Measurements from ENCODE around the gene CRTC1. TPM values are rescaled to one million over a fixed set of nuclear protein-coding genes. Genes with fewer than 3 reads are reported as not detected.

Gene CRTC1
- polyA plus RNA-seq, 6 donors from 2014 or later: 1.4 to 2.4 (median 1.4) TPM; not detected in 1

DNA sequence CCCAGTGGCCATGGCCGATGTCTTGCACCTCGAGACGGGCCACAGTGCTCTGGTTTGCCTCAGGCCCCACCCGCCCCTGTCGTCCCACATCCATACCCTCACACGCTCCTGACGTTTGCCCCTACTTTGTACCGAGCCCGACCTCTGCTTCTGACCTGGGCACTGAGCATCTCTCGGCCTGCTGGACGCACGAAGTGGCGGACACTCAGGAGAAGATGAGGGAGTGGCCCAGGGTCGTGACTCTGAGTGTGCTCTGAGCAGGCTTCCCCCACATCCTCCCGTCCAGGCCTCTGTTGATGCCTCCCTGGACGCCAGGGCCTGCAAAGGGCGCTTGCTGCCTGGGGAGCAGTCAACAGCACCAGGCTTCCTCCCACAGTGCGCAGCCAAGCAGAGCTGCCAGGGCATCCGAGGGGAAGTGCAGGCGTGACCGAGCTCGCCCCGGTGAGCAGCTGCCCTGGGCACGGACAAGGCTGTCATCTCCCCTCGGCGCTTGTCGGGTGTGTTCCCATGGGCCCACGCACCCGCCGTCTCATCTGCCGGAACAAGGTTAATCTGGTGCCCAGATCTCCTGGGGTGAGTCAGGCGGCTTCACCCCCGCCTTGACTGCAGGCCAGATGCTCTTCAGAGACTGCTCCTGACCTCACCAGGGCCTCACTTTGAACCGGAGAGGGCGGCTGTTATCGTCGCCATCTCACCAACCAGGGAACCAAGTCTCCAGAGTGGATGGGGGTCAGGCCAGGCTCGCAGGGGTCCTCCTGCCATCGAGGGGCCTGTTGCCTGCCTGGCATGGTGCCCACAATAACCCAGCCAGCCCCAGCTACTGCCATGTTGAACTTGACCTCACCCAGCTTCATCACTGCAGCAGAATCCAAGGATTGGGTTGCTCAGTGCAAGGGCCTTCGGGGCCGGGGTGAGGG lies 80.5 kb downstream of the CRTC1 start:
- H3K4me3 Mint-ChIP-seq: peak overlapping the region in 1 of 8 donors; percentile 20
- H3K9me3 Mint-ChIP-seq: no peaks in the 10 kb centered on the region
- no peaks in the 10 kb centered on the region for H3K36me3 Mint-ChIP-seq
- ATAC-seq (ENCODE audit: low read depth in 2 of 2) (peak; percentile 28 to 34), DNase-seq (no peak)
- H3K27me3 Mint-ChIP-seq: no peaks in the 10 kb centered on the region
- H3K4me1 Mint-ChIP-seq: peaks cover 0 to 5% (median 4%) of the 10 kb centered on the region in 3 donors
- H3K27ac Mint-ChIP-seq: peak overlapping the region in 1 of 6 donors; percentile 69

DNA sequence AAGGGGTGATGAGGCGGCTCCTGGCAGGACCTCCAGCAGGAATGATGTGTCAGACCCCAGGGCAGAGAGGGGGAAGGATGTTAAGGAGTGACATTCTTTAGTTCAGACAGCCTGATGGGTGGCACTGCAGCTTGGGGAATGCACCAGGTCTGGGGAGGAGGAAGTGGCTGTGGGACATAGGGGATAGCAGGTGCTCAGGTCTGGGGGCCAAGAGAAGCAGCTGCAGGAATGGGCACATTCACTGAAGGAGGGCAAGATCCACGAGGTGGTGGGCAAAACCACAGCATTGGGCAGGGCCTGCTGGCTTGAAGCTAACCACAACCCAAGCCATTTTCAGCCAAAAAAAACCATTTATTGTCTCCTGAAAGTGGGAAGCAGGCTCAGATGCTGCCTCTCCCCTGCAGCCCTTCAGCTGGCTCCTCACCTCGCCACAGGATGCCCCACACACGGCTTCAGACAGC lies 81.1 kb downstream of the CRTC1 start:
- Mint-ChIP-seq H3K27me3 (no peaks in the 10 kb centered on the region), H3K4me3 (no peak overlapping the region), H3K9me3 (no peaks in the 10 kb centered on the region), H3K4me1 (peaks cover 0 to 5% (median 4%) of the 10 kb centered on the region in 3 donors), H3K27ac (peak overlapping the region in 1 of 6 donors; percentile 69), H3K36me3 (no peaks in the 10 kb centered on the region)
- no peak for DNase-seq
- ATAC-seq (ENCODE audit: low read depth in 2 of 2): no peak

DNA sequence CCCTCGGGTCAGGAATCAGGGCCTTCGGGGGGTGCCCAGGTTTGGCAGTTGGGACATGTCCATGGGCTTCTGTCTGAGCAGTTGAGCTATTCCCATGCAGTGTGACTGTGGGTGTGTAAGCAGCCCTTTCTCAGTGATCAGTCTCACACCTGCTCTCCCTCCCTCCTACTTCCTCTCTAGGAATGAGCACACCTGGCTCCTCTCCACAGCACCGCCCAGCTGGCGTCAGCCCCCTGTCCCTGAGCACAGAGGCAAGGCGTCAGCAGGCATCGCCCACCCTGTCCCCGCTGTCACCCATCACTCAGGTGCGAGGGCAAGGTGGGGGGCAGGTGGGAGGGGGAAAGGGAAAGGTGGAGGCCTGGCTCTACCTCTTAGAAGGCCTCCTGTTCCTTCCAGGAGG lies 81.7 kb downstream of the CRTC1 start:
- Mint-ChIP-seq H3K36me3 (no peaks in the 10 kb centered on the region), H3K9me3 (no peaks in the 10 kb centered on the region), H3K27me3 (no peaks in the 10 kb centered on the region), H3K4me1 (peaks cover 0 to 5% (median 5%) of the 10 kb centered on the region in 3 donors), H3K4me3 (no peak overlapping the region), H3K27ac (no peak overlapping the region)
- DNase-seq (no peak), ATAC-seq (ENCODE audit: low read depth in 2 of 2) (no peak)

DNA sequence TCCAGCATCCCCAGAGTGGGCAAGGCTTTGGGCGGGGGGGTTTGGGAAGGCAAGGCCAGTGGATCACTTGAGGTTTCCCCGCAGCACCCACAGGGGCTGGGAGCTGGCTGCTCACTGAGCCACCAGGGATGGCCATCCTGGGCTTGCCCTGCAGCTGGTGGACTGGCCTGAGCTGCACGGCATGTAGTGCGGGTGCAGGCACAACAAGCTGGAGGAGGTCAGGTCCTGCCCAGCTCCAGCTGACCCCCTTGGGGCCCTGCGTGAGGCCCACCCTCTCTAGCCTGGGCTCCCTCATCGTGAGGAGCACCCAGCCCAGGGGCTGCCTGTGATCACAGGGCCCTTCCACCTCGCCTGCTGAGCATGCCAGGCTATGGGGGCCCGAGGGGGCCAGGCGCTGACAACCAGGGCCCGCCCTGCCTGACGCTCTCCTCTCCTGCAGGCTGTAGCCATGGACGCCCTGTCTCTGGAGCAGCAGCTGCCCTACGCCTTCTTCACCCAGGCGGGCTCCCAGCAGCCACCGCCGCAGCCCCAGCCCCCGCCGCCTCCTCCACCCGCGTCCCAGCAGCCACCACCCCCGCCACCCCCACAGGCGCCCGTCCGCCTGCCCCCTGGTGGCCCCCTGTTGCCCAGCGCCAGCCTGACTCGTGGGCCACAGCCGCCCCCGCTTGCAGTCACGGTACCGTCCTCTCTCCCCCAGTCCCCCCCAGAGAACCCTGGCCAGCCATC lies 84.7 kb downstream of the CRTC1 start:
- H3K27ac Mint-ChIP-seq: no peak overlapping the region
- H3K36me3 Mint-ChIP-seq: no peaks in the 10 kb centered on the region
- peaks cover 0 to 11% (median 11%) of the 10 kb centered on the region in 3 donors for H3K4me1 Mint-ChIP-seq
- H3K27me3 Mint-ChIP-seq: no peaks in the 10 kb centered on the region
- DNase-seq (no peak), ATAC-seq (ENCODE audit: low read depth in 2 of 2) (no peak)
- peak overlapping the region in 1 of 8 donors; percentile 22 for H3K4me3 Mint-ChIP-seq
- no peaks in the 10 kb centered on the region for H3K9me3 Mint-ChIP-seq

DNA sequence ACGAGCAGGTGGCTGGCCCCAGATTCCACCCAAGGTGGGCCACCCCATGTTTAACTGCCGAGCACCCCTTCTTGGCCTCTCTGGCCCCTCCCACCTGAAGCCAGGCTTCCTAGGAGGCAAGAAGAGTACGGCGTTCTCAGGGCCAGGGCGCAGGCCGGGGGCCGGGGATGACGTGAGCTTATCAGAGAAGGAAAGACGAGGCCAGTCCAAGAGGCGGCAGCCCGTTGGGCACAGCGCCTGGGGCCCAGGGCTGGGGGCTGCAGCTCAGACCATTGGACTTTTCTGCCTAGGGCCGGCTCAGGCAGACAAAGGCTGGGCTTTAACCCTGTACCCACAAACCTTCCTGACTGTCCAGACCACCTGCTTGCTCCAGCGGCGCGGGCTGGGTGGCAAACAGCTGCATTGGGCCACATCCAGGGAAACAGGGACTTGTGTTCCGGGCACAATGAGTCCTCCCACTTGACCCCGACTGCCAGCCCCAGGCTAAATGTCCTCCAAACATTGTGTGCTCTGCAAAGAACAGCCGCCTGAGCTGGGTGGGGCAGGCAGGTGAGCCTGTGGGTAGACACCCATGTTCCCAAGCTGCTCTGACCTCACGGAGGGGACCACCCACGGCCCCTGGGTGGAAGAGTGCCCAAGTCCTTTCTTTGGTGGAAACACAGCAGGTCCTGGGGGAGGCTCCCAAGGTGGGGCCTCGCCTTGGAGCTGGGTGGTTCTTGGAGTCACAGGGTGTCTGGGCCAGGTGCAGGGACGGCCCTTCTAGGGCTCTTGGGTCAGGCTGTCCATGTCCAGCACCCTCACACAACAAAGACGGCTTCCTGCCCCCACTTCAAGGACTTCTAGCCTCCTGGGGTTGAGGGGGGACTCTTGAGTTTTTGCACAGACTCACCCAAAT lies 85.8 kb downstream of the CRTC1 start:
- ATAC-seq (ENCODE audit: low read depth in 2 of 2) (no peak), DNase-seq (no peak)
- Mint-ChIP-seq H3K36me3 (no peaks in the 10 kb centered on the region), H3K27me3 (no peaks in the 10 kb centered on the region), H3K9me3 (no peaks in the 10 kb centered on the region), H3K4me1 (peaks cover 0 to 15% (median 11%) of the 10 kb centered on the region in 3 donors), H3K4me3 (no peak overlapping the region), H3K27ac (no peak overlapping the region)

DNA sequence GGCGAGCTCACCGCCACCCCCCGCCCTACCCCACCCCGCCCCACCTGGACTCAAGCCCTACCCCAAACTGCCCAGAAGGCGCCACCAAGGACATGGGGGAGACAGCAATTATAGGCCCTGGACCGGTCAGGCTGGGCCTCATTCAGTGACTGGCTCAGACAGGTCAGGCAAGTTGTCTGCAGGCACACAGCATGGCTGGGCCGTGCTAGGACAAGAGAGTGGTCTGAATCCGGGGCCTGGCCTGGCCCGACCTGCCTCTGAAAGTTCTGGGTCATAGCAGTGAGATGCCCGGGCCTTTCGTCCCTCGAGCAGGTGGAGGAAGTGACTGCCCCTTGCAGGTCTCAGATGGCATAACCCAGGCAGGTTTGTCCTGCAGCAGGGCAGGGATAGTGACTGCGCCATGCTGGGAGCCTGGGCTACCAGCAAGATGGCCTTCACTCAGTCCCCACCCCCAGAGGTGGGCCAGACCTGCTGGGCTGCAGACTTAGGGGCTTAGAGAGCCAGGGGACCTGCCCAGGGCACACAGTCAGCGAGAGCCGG lies 86.6 kb downstream of the CRTC1 start:
- DNase-seq: no peak
- peak overlapping the region in 2 of 6 donors; percentile 28 to 60 for H3K27ac Mint-ChIP-seq

DNA sequence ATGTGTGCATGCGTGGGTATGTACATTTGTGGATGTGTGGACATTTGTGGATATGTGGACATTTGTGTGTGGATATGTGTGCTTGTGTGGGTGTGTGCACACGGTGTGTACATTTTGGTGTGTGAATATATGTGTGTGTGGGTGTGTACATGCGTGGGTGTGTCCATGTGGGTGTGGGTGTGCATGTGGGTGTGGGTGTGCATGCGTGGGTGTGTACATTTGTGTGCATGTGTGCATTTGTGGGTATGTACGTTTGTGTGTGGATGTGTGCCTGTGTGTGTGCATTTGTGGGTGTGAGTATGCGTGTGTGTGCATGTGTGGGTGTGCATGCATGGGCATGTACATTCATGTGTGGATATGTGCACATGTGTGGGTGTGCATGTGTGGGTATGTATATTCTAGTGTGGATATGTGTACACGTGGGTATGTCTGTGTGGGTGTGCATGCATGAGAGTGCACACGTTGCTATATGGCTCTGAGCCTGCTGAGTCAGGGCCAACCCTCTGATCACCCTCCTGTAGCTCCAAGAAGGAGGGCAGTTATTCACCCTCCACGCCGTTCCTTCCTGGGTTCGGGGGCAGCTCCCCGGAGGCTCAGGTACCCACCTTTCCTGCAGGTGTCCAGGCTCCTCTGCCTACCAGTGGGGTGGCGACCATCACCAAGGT lies 87.3 kb downstream of the CRTC1 start:
- no peaks in the 10 kb centered on the region for H3K36me3 Mint-ChIP-seq
- DNase-seq (no peak), ATAC-seq (ENCODE audit: low read depth in 2 of 2) (no peak)
- H3K4me1 Mint-ChIP-seq: peaks cover 0 to 13% (median 6%) of the 10 kb centered on the region in 3 donors
- peak overlapping the region in 2 of 6 donors; percentile 1 to 60 for H3K27ac Mint-ChIP-seq
- no peaks in the 10 kb centered on the region for H3K27me3 Mint-ChIP-seq
- peak overlapping the region in 1 of 8 donors; percentile 49 for H3K4me3 Mint-ChIP-seq
- no peaks in the 10 kb centered on the region for H3K9me3 Mint-ChIP-seq

More for the DNA sequence above, 86.6 kb downstream of the CRTC1 start:
- peaks cover 0 to 13% (median 6%) of the 10 kb centered on the region in 3 donors for H3K4me1 Mint-ChIP-seq
- no peaks in the 10 kb centered on the region for H3K9me3 Mint-ChIP-seq
- no peak for ATAC-seq (ENCODE audit: low read depth in 2 of 2)
- H3K36me3 Mint-ChIP-seq: no peaks in the 10 kb centered on the region
- peak overlapping the region in 1 of 8 donors; percentile 49 for H3K4me3 Mint-ChIP-seq
- no peaks in the 10 kb centered on the region for H3K27me3 Mint-ChIP-seq

DNA sequence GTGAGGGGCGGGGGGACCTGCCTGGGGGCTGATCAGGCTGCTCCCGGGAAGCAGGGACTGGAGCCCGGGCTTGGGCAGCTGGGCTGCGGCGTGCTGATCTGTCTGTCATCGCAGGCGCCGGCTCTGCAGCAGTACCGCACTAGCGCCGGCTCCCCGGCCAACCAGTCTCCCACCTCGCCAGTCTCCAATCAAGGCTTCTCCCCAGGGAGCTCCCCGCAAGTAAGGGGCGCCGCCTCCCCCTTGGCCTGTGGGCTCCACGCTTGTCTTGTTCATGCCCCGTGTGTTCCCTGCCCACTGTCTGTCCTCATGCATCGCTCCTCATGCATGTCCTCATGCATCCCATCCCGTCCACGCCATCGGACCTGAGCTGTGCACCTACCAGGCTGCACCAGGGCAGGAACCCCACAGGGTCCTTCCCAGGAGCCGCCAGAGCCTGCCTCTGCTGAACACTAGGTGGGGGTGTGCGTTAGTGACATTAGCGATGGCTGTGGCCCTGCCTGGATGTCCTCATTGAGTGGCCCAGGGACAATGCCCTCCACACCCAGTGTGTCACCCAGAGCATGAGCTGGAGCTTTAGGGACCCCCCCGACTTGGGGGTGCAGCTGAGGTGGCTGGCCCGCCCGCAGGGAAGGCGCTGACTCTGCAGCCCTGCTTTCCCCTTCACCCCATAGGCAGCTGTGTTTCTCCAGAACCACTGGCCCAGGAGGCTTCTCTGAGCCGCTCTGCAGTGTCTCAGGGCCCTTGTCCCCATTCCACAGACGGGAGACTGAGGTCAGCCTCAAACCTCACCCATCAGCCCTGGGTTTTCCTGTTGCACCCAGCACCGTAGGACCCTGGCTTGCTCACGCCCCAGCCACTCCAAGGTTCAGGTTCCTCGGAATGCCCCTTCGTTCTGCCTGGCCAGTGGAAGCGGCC lies 88.1 kb downstream of the CRTC1 start:
- no peak for DNase-seq
- no peaks in the 10 kb centered on the region for H3K27me3 Mint-ChIP-seq
- peak overlapping the region in 1 of 8 donors; percentile 12 for H3K4me3 Mint-ChIP-seq
- no peak for ATAC-seq (ENCODE audit: low read depth in 2 of 2)
- no peak overlapping the region for H3K27ac Mint-ChIP-seq
- no peaks in the 10 kb centered on the region for H3K9me3 Mint-ChIP-seq
- no peaks in the 10 kb centered on the region for H3K36me3 Mint-ChIP-seq
- peaks cover 0 to 13% (median 6%) of the 10 kb centered on the region in 3 donors for H3K4me1 Mint-ChIP-seq

DNA sequence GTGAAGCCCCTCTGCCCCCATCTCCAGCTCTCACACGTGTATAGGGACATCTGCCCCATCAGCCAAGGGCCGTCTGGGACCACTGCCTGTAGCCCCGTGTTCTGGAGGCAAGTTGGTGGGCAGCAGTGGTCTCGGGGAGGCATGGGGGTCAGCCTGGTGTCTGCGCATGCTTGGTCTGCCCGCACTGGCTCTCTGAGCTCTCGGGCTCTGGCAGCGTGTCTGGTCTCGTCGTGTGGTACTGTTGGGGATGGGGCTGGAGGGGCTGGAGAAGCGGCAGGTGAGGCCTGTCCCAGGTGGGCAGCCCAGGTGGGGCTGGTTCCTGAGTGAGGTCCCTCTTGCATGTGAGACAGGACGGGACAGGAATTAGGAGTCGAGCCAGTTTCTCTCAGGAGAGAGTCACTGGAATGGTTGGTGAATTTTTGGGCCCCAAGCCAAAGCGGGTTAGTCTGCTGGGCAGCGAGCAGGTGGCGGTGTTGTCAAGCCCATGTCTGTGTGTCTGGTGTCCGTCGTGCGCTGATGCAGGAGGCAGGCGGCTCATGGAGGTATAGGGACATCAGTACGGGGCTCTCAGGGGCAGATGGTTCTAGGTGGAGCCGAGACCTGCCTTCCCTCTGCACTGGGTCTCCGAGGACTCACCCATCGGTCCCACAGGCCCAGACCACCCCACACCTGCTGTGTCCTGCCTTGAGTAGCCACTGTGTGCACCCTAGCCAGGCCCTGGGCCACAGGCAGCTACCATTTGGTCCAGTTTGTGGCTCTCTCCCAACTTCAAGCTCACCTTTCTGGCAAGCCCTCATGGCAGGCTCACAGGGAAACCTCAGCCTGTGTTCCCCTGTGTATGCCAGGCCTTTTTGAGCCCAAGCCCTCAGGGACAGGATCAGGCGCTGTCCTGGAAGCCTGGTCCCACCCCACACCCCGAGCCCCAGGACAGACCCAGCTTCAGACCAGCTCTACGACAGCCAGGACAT lies 89.4 kb downstream of the CRTC1 start:
- no peak for ATAC-seq (ENCODE audit: low read depth in 2 of 2)

DNA sequence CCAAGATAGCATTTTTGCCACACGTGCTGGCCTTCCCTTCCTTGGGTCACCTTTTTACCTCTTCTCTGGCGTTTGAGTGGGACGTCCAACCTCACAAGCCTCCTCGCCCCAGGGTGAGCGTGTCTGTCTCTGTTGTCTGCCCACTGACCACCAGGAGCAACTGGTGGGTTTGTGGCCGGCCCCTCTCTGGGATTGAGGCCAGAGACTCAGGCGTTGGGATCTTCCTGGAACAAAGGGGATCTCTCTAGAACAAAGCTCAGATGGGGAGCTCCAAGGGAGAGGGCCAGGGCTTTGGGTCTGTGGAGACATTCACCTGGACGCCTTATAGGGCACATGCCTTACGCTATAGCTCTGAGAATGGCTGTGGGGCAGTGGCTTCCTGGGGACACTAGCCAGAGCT lies 90.2 kb downstream of the CRTC1 start:
- Mint-ChIP-seq H3K27me3 (no peaks in the 10 kb centered on the region), H3K4me3 (no peak overlapping the region), H3K27ac (no peak overlapping the region), H3K36me3 (no peaks in the 10 kb centered on the region), H3K4me1 (peaks cover 0 to 13% (median 6%) of the 10 kb centered on the region in 3 donors), H3K9me3 (no peaks in the 10 kb centered on the region)
- no peak for DNase-seq
- no peak for ATAC-seq (ENCODE audit: low read depth in 2 of 2)

More for the DNA sequence above, 89.4 kb downstream of the CRTC1 start:
- peaks cover 0 to 13% (median 6%) of the 10 kb centered on the region in 3 donors for H3K4me1 Mint-ChIP-seq
- DNase-seq: no peak
- H3K36me3 Mint-ChIP-seq: no peaks in the 10 kb centered on the region
- H3K4me3 Mint-ChIP-seq: no peak overlapping the region
- H3K27me3 Mint-ChIP-seq: no peaks in the 10 kb centered on the region
- peak overlapping the region in 2 of 6 donors; percentile 24 to 57 for H3K27ac Mint-ChIP-seq
- no peaks in the 10 kb centered on the region for H3K9me3 Mint-ChIP-seq

DNA sequence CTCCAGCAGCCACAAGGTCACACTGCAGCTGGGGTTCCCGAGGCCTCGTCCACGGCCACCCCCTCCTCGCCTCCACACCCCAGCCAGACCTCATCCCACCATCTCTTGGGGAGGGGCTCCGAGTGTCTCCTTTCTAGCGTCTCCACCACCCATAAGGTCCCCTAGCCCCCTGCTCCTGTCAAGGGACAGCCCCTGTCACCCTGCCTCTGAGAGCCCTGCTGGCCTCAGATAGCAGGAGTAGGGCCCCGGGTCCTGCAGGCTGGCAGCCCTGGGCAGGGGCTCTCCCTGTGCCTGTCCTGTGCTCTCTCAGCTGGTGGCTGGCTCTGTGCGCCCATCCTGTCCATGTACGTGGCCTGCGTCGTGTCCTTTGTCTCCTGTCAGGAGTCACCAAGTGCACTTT lies 90.6 kb downstream of the CRTC1 start:
- Mint-ChIP-seq H3K27me3 (no peaks in the 10 kb centered on the region), H3K9me3 (no peaks in the 10 kb centered on the region), H3K4me3 (no peak overlapping the region), H3K36me3 (no peaks in the 10 kb centered on the region), H3K27ac (no peak overlapping the region), H3K4me1 (peaks cover 0 to 13% (median 6%) of the 10 kb centered on the region in 3 donors)
- no peak for ATAC-seq (ENCODE audit: low read depth in 2 of 2)
- DNase-seq: no peak
